LNCaP clone FGC (cell line): Measurements from ENCODE around the gene ITGA1.

ENCODE experiments used
- DNase-seq: peaks from one replicate; pipeline ENCODE4 v3.0.0-alpha.2; 2011; ENCODE audit warnings: low read depth
- H3K4me3 ChIP-seq: 2 replicates; pipeline ENCODE4 v1.5.1; 2011; ENCODE audit warnings: mild to moderate bottlenecking, low read depth, low read length, control low read depth
- CTCF ChIP-seq: IDR thresholded peaks from 2 replicates; pipeline ENCODE4 v1.5.1; 2012; ENCODE audit warnings: mild to moderate bottlenecking; ENCODE audit not compliant: control insufficient read depth, insufficient read depth; ENCODE audit errors: extremely low read depth

Gene ITGA1

DNA sequence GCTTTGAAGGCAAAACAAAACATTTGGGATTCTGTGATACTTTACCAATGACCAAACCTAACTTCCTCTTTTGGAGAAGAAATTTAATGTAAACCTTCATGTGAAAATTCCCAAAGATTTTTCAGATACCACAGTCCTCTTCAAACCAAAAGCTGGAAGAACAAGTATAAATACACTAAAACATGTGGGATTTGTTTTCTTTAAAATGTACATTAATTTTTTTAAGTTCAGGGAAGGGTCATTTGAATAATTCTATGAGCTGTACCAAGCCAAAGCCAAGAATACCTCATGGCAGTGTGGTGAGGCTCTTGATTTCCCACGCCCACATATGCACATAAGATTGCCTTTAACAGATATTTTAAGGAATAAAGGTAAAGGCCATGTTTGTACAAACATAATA is 28.4 kb upstream of the ITGA1 start:
- no peak for DNase-seq
- TF ChIP-seq CTCF, result no peak

DNA sequence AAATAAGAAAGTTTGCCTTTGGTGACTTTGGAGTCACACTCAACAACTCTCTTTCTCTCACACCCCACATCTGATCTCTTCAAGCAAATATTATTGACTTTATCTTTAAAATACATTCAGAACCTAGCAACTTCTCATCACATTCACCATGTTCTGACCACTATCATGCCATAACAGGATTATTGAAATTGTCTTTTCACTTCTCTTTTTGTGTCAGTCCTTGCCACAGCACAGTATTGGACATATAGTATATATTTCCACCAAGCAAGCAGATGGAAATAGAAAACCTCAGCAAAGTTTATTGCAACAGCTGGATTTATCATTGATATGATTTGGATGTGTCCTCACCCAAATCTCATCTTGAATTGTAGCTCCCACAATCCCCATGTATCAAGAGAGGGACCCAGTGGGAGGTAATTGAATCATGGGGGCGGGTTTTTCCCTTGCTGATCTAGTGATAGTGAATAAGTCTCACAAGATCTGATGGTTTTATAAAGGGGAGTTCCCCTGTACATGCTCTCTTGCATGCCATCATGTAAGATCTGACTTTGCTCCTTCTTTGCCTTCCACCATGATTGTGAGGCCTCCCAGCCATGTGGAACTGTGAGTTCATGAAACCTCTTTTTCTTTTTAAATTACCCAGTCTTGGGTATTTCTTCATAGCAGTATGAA is 26.9 kb upstream of the ITGA1 start:
- no peak for DNase-seq
- no peak overlapping the region for H3K4me3 ChIP-seq
- TF ChIP-seq CTCF, result no peak

More for the DNA sequence above, 28.4 kb upstream of the ITGA1 start:
- no peak overlapping the region for H3K4me3 ChIP-seq

DNA sequence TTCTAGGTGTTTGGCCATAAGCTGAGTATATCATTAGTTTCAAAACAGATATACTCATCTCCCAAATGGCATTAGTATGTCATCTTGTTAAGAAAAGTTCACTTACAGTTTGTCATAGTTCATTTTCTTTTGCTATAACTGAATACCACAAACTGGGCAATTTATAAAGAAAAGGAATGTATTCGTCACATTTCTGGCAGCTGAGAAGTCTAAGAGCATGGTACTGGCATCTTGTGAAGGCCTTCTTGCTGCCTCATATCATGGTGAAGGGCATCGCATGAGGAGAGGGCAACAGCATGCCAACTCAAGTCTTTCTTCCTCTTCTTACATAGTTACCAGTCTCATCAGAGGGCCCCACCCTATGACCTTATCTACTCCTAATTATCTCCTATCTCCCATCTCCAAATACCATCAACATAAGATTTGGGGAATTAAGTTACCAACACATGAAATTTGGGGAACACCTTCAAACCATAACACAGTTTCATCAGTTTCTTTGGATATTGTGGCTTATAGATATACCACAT is 20.4 kb upstream of the ITGA1 start:
- no peak for DNase-seq
- H3K4me3 ChIP-seq, result no peak overlapping the region
- TF ChIP-seq CTCF, result no peak

DNA sequence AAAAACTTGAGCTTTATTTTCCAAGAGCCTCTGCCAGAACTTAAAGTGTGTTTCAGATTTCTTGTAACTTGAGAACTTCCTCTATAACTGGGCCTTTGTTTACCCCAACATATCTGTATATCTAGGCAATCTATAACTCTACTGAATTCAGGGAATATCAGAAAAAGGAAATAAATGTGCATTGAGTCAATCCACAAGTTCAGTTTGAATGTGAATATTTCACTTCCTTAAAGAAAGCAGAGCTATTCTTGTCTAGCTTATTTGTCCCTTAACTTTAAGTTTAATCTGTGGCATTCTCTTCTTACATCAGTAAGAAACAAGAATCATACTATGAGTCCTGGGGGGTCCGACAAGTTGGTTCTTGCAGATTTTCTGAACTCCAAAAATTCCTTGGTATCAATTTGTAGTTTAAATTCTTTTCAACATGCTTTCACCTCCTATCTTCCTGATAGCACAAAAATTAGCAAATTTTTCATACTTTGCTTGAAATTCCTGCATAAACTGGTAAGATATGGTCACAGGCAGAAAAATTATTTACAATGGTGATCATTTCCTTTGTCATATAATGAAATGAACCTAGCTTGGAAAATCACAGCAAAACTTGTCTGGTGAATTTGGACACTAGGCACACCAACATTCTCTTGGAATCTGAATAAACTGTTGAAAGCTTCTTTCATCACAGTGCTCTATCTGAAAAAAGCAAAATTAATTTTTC is 19.8 kb upstream of the ITGA1 start:
- no peak for TF ChIP-seq CTCF
- no peak for DNase-seq
- no peak overlapping the region for H3K4me3 ChIP-seq

GRCh38 chr5:52769061-52769460 is 18.7 kb upstream of the ITGA1 start:
- TF ChIP-seq CTCF, result no peak
- no peak for DNase-seq
- no peak overlapping the region for H3K4me3 ChIP-seq

GRCh38 chr5:52770287-52770939 is 17.3 kb upstream of the ITGA1 start:
- no peak for TF ChIP-seq CTCF
- no peak overlapping the region for H3K4me3 ChIP-seq
- no peak for DNase-seq
